ENCODE data around the gene GPC1.

The GPC1 gene

GRCh38 chr2:240441326-240441992 lies 6.0 kb downstream of the GPC1 start:
- peaks cover 5% of the 10 kb centered on the region; the same call in 1 of the 2 replicates for H3K9me3 ChIP-seq (ENCODE audit: insufficient read depth, low read length)
- TF ChIP-seq ZNF274 (IDR thresholded peaks at IDR 0.05; ENCODE audit: low read depth, low read length), result no peak
- TF ChIP-seq SUZ12 (IDR thresholded peaks at IDR 0.05; ENCODE audit: extremely low read depth, insufficient read depth, insufficient read length), result no peak
- no peak for TF ChIP-seq YY1 (IDR thresholded peaks at IDR 0.05; ENCODE audit: insufficient read depth, insufficient read length)

GRCh38 chr2:240441993-240442411 lies 6.5 kb downstream of the GPC1 start:
- DNase-seq (ENCODE audit: low read depth, low spot score), result no peak

More at GRCh38 chr2:240441326-240441992, 6.0 kb downstream of the GPC1 start:
- Histone ChIP-seq H3K9ac (ENCODE audit: insufficient read length, low read depth) (no peak overlapping the region), H3K27me3 (ENCODE audit: insufficient read depth, insufficient read length) (peaks cover 18% of the 10 kb centered on the region), H3K4me1 (ENCODE audit: insufficient read depth, insufficient read length) (peaks cover 36% of the 10 kb centered on the region), H3K36me3 (ENCODE audit: insufficient read depth, insufficient read length, low read length) (peaks cover 69% of the 10 kb centered on the region), H3K4me3 (ENCODE audit: insufficient read length, low read depth) (no peak overlapping the region)
- no peak for DNase-seq (ENCODE audit: low read depth, low spot score)

DNA sequence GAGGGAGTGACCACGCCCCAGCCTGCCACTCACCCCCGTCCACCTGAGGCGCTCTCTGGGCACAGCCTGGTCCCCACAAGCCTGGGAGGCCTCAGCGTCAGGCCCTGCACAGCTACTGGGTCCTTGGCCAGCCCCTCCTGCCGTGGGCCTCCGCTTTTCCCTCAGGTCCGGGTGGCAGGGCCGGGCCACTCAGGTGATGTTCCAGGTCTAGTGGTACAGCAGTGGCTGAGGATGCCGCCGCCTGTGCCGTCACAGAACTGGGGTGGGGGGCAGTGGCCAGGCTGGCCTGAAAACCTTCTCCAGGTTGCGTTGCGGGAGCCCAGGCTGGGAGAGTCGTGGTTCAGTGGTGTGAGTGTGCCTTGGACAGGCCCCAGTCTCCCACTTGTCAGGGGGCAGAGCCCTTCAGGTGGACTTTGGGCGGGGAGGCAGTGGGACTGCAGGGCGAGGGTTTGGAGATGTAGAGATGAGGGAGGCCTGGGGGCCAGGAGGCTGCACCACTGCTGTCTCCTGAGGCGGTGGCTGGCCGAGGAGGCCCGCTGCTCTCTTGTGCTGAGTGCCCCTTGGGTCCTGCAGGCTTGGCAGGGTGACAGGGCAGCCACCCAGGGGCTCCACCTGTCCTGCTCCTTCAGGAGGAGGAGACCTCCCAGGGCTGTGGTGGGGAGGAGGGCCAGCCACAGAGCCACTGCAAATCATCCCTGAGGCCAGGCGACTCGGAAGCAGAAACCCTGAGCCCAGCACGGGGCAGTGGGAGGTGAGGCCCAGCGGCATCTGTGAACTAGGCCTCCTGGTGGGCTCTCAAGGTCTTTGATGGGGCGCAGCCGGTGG lies 7.6 kb downstream of the GPC1 start:
- no peak for DNase-seq (ENCODE audit: low read depth, low spot score)
- Histone ChIP-seq H3K4me3 (ENCODE audit: insufficient read length, low read depth) (no peak overlapping the region), H3K9ac (ENCODE audit: insufficient read length, low read depth) (peak overlapping the region; percentile 10), H3K4me1 (ENCODE audit: insufficient read depth, insufficient read length) (peaks cover 24% of the 10 kb centered on the region), H3K27me3 (ENCODE audit: insufficient read depth, insufficient read length) (peaks cover 1% of the 10 kb centered on the region), H3K36me3 (ENCODE audit: insufficient read depth, insufficient read length, low read length) (peaks cover 71% of the 10 kb centered on the region), H3K9me3 (ENCODE audit: insufficient read depth, low read length) (no peaks in the 10 kb centered on the region)
- no peak for TF ChIP-seq YY1 (IDR thresholded peaks at IDR 0.05; ENCODE audit: insufficient read depth, insufficient read length)
- TF ChIP-seq ZNF274 (IDR thresholded peaks at IDR 0.05; ENCODE audit: low read depth, low read length), result no peak
- TF ChIP-seq SUZ12 (IDR thresholded peaks at IDR 0.05; ENCODE audit: extremely low read depth, insufficient read depth, insufficient read length), result no peak

More at GRCh38 chr2:240441993-240442411, 6.5 kb downstream of the GPC1 start:
- TF ChIP-seq ZNF274 (IDR thresholded peaks at IDR 0.05; ENCODE audit: low read depth, low read length), result no peak
- no peak for TF ChIP-seq YY1 (IDR thresholded peaks at IDR 0.05; ENCODE audit: insufficient read depth, insufficient read length)
- TF ChIP-seq SUZ12 (IDR thresholded peaks at IDR 0.05; ENCODE audit: extremely low read depth, insufficient read depth, insufficient read length), result no peak
- Histone ChIP-seq H3K27me3 (ENCODE audit: insufficient read depth, insufficient read length) (peaks cover 12% of the 10 kb centered on the region), H3K4me3 (ENCODE audit: insufficient read length, low read depth) (no peak overlapping the region), H3K9ac (ENCODE audit: insufficient read length, low read depth) (no peak overlapping the region), H3K4me1 (ENCODE audit: insufficient read depth, insufficient read length) (peaks cover 31% of the 10 kb centered on the region), H3K36me3 (ENCODE audit: insufficient read depth, insufficient read length, low read length) (peaks cover 74% of the 10 kb centered on the region), H3K9me3 (ENCODE audit: insufficient read depth, low read length) (peaks cover under 1% of the 10 kb centered on the region; the same call in 1 of the 2 replicates)

GRCh38 chr2:240443891-240444301 lies 8.4 kb downstream of the GPC1 start:
- Histone ChIP-seq H3K9me3 (ENCODE audit: insufficient read depth, low read length) (no peaks in the 10 kb centered on the region), H3K36me3 (ENCODE audit: insufficient read depth, insufficient read length, low read length) (peaks cover 69% of the 10 kb centered on the region), H3K27me3 (ENCODE audit: insufficient read depth, insufficient read length) (no peaks in the 10 kb centered on the region), H3K4me1 (ENCODE audit: insufficient read depth, insufficient read length) (peaks cover 25% of the 10 kb centered on the region), H3K9ac (ENCODE audit: insufficient read length, low read depth) (no peak overlapping the region), H3K4me3 (ENCODE audit: insufficient read length, low read depth) (no peak overlapping the region)
- no peak for DNase-seq (ENCODE audit: low read depth, low spot score)
- no peak for TF ChIP-seq YY1 (IDR thresholded peaks at IDR 0.05; ENCODE audit: insufficient read depth, insufficient read length)
- TF ChIP-seq SUZ12 (IDR thresholded peaks at IDR 0.05; ENCODE audit: extremely low read depth, insufficient read depth, insufficient read length), result no peak
- TF ChIP-seq ZNF274 (IDR thresholded peaks at IDR 0.05; ENCODE audit: low read depth, low read length), result no peak

DNA sequence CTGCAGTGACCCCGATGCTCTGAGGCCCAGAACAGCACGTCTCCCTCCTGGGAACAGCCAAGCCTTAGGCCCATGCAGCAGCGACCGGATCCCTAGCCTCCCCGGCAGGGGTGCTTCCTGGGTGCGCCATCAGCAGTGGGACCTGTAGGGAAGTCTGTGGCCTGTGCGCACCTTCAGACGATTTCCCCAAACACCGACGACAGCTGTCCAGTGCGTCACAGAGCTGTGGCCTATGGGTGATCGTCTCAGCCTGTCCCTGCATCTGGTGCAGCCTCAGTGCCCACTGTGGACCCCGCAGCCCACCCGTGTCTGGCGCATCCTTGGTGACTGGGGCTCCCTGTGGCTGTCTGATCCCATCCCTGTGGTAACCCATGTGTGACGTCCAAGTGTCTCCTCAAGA lies 9.0 kb downstream of the GPC1 start:
- no peaks in the 10 kb centered on the region for H3K27me3 ChIP-seq (ENCODE audit: insufficient read depth, insufficient read length)
- no peaks in the 10 kb centered on the region for H3K9me3 ChIP-seq (ENCODE audit: insufficient read depth, low read length)
- no peak for DNase-seq (ENCODE audit: low read depth, low spot score)
- H3K4me1 ChIP-seq (ENCODE audit: insufficient read depth, insufficient read length), result peaks cover 25% of the 10 kb centered on the region
- no peak overlapping the region for H3K9ac ChIP-seq (ENCODE audit: insufficient read length, low read depth)
- peaks cover 63% of the 10 kb centered on the region for H3K36me3 ChIP-seq (ENCODE audit: insufficient read depth, insufficient read length, low read length)
- H3K4me3 ChIP-seq (ENCODE audit: insufficient read length, low read depth), result no peak overlapping the region
- TF ChIP-seq SUZ12 (IDR thresholded peaks at IDR 0.05; ENCODE audit: extremely low read depth, insufficient read depth, insufficient read length), result no peak
- TF ChIP-seq YY1 (IDR thresholded peaks at IDR 0.05; ENCODE audit: insufficient read depth, insufficient read length), result no peak
- TF ChIP-seq ZNF274 (IDR thresholded peaks at IDR 0.05; ENCODE audit: low read depth, low read length), result no peak

GRCh38 chr2:240445961-240446663 lies 10.6 kb downstream of the GPC1 start:
- Histone ChIP-seq H3K9ac (ENCODE audit: insufficient read length, low read depth) (no peak overlapping the region), H3K27me3 (ENCODE audit: insufficient read depth, insufficient read length) (peaks cover under 1% of the 10 kb centered on the region), H3K9me3 (ENCODE audit: insufficient read depth, low read length) (no peaks in the 10 kb centered on the region), H3K4me3 (ENCODE audit: insufficient read length, low read depth) (no peak overlapping the region), H3K4me1 (ENCODE audit: insufficient read depth, insufficient read length) (peaks cover 35% of the 10 kb centered on the region), H3K36me3 (ENCODE audit: insufficient read depth, insufficient read length, low read length) (peaks cover 49% of the 10 kb centered on the region)
- TF ChIP-seq SUZ12 (IDR thresholded peaks at IDR 0.05; ENCODE audit: extremely low read depth, insufficient read depth, insufficient read length), result no peak
- no peak for TF ChIP-seq ZNF274 (IDR thresholded peaks at IDR 0.05; ENCODE audit: low read depth, low read length)
- no peak for TF ChIP-seq YY1 (IDR thresholded peaks at IDR 0.05; ENCODE audit: insufficient read depth, insufficient read length)
- DNase-seq (ENCODE audit: low read depth, low spot score), result no peak
